ENCODE data around the gene CBLN2.

The CBLN2 gene

DNA sequence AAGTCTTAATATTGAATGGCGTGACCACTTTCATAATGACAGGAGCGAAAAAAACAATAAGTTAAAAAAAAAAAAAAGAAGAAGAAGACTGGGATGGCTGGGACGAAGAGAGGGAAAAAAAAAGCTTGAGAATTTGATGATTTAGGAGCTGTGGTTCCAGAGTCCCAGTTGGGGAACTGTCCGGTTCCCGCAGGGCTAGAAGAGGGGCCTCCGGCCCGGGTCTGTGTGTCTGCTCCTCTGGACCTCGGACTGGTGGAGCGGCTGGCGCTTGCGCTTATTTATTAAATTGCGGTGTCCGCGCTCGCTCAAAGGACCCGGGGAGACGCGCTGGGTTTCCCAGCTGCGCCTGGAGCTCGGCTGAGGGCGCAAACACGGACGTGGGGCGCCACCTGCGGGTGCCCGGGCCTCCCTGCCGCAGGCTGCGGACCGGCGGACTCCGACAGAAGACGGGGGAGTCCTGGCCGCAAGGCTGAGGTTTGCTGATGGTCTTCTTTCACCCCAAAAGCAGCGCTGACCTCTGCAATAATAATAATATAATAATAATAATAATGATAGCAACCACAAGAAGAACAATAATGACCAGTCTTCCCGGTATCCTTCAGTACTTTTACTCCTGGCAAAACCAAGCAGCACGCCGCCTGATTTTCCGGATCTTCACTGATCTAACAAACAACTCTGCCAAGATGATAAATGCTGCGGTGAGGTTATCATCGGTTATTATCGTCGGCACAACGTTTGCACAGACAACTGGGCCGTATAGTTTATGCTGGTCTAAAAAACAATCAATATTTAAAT, at the start of gene CBLN2:
TSS of gene CBLN2 (minus strand) at position 251 of the 795 bp plus-strand sequence. CDS start 2,182 bp downstream, outside the sequence.
- no peaks in the 10 kb centered on the region for H3K36me3 ChIP-seq (ENCODE audit: control insufficient read depth in 5 of 5, insufficient read depth in 5 of 5, low read length in 5 of 5)
- H3K4me3 ChIP-seq (ENCODE audit: low read depth in 1 of 5, low read length in 5 of 5): peak within 1 kb of the TSS; percentile 17 to 50 (median 38)
- H3K9ac ChIP-seq (ENCODE audit: low read length in 5 of 5): no peak within 1 kb of the TSS
- H3K4me1 ChIP-seq (ENCODE audit: control insufficient read depth in 5 of 5, insufficient read depth in 5 of 5, low read length in 5 of 5): peaks cover 0 to 30% (median 27%) of the 10 kb centered on the region in 5 donors
- peaks cover 15 to 38% (median 25%) of the 10 kb centered on the region in 5 donors for H3K27me3 ChIP-seq (ENCODE audit: control insufficient read depth in 5 of 5, insufficient read depth in 4 of 5, low read length in 5 of 5)
- H3K27ac ChIP-seq (ENCODE audit: low read depth, low read length): no peak within 1 kb of the TSS
- H3K9me3 ChIP-seq (ENCODE audit: control insufficient read depth in 5 of 5, low read length in 5 of 5): no peaks in the 10 kb centered on the region

DNA sequence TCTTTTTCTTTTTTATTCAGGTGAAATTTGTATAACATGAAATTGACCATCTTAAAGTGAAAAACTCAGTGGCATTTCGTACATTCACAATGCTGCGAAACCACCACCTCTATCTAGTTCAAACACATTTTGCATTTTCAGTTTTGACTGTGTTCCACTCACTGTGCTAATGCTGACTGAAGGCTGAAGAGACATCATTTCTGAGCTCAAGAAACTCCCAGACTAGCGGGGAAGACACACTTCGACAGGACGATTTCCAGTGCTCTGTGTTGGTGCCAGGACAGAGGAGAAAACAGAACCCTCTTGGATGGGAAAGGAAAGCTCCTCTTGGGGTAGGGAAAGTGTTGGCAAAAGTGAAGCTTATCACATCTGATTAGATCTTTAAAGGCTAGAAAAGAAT, 44.2 kb upstream of the CBLN2 start:
- Histone ChIP-seq H3K36me3 (ENCODE audit: control insufficient read depth in 5 of 5, insufficient read depth in 5 of 5, low read length in 5 of 5) (no peaks in the 10 kb centered on the region), H3K27ac (ENCODE audit: low read depth, low read length) (no peak overlapping the region), H3K4me1 (ENCODE audit: control insufficient read depth in 5 of 5, insufficient read depth in 5 of 5, low read length in 5 of 5) (no peaks in the 10 kb centered on the region), H3K4me3 (ENCODE audit: low read depth in 1 of 5, low read length in 5 of 5) (no peak overlapping the region), H3K9ac (ENCODE audit: low read length in 5 of 5) (no peak overlapping the region), H3K27me3 (ENCODE audit: control insufficient read depth in 5 of 5, insufficient read depth in 4 of 5, low read length in 5 of 5) (no peaks in the 10 kb centered on the region), H3K9me3 (ENCODE audit: control insufficient read depth in 5 of 5, low read length in 5 of 5) (no peaks in the 10 kb centered on the region)

DNA sequence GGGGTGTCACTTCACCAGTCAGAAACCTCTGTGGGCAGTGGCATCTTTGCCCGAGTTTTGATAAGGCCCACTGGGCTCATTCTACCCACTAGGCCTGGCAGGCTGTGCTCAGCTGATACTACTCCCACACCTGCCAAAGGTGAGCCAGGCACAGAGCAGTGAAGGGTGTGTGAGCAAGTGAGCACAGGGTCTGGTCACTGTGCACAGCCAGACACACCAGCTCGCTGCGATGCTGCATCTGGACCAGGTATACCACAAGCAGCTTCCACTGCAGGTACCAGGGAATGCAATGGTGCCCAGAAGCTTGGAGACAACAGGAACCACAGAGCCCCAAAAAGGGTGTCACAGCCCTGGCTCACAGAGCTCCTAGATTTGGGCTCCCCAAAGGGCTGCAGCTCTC, 40.6 kb upstream of the CBLN2 start:
- Histone ChIP-seq H3K4me3 (ENCODE audit: low read depth in 1 of 5, low read length in 5 of 5) (no peak overlapping the region), H3K4me1 (ENCODE audit: control insufficient read depth in 5 of 5, insufficient read depth in 5 of 5, low read length in 5 of 5) (no peaks in the 10 kb centered on the region), H3K27ac (ENCODE audit: low read depth, low read length) (no peak overlapping the region), H3K9ac (ENCODE audit: low read length in 5 of 5) (no peak overlapping the region), H3K36me3 (ENCODE audit: control insufficient read depth in 5 of 5, insufficient read depth in 5 of 5, low read length in 5 of 5) (no peaks in the 10 kb centered on the region), H3K9me3 (ENCODE audit: control insufficient read depth in 5 of 5, low read length in 5 of 5) (no peaks in the 10 kb centered on the region), H3K27me3 (ENCODE audit: control insufficient read depth in 5 of 5, insufficient read depth in 4 of 5, low read length in 5 of 5) (no peaks in the 10 kb centered on the region)

DNA sequence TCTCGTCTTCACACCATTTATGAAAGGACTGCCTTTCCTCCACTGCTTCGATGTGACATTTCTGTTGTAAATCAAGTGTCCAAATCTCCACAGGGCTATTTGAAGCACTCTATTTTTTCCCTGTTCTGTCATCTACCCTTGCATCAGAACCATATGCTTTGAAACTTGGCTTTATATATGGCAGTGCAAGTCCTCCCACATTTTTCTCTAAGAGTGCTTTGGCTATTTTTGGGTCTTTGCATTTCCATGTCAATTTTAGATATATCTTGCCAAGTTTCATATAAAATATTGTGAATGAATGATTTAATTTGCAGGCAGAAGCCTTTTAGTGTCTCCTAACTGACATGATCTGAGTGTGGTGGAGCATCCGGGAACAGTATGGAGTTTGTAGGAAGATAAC, 37.8 kb upstream of the CBLN2 start:
- Histone ChIP-seq H3K27ac (ENCODE audit: low read depth, low read length) (no peak overlapping the region), H3K9ac (ENCODE audit: low read length in 5 of 5) (no peak overlapping the region), H3K4me1 (ENCODE audit: control insufficient read depth in 5 of 5, insufficient read depth in 5 of 5, low read length in 5 of 5) (no peaks in the 10 kb centered on the region), H3K9me3 (ENCODE audit: control insufficient read depth in 5 of 5, low read length in 5 of 5) (no peaks in the 10 kb centered on the region), H3K4me3 (ENCODE audit: low read depth in 1 of 5, low read length in 5 of 5) (no peak overlapping the region), H3K27me3 (ENCODE audit: control insufficient read depth in 5 of 5, insufficient read depth in 4 of 5, low read length in 5 of 5) (no peaks in the 10 kb centered on the region), H3K36me3 (ENCODE audit: control insufficient read depth in 5 of 5, insufficient read depth in 5 of 5, low read length in 5 of 5) (no peaks in the 10 kb centered on the region)

DNA sequence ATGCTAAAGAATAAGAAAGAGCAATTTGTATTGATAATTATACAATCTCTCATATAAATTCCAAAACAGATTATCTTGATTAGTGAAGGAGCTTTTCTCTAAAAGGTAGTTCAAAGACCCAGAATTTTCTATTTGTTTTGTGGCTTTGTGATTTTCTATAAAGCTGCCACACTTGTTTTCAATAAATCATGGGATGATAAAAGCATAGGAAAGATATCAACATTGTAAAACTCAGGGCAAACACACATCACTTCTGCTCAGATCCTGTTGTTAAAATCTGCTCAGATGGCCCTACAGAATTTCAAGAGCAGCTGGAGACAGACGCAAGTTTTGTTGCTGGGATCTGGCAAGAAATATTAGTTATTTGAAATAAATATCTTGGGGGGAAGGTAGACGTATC, 28.8 kb upstream of the CBLN2 start:
- no peaks in the 10 kb centered on the region for H3K4me1 ChIP-seq (ENCODE audit: control insufficient read depth in 5 of 5, insufficient read depth in 5 of 5, low read length in 5 of 5)
- H3K4me3 ChIP-seq (ENCODE audit: low read depth in 1 of 5, low read length in 5 of 5): no peak overlapping the region
- no peak overlapping the region for H3K27ac ChIP-seq (ENCODE audit: low read depth, low read length)
- no peak overlapping the region for H3K9ac ChIP-seq (ENCODE audit: low read length in 5 of 5)
- H3K27me3 ChIP-seq (ENCODE audit: control insufficient read depth in 5 of 5, insufficient read depth in 4 of 5, low read length in 5 of 5): no peaks in the 10 kb centered on the region
- H3K36me3 ChIP-seq (ENCODE audit: control insufficient read depth in 5 of 5, insufficient read depth in 5 of 5, low read length in 5 of 5): no peaks in the 10 kb centered on the region
- H3K9me3 ChIP-seq (ENCODE audit: control insufficient read depth in 5 of 5, low read length in 5 of 5): no peaks in the 10 kb centered on the region

DNA sequence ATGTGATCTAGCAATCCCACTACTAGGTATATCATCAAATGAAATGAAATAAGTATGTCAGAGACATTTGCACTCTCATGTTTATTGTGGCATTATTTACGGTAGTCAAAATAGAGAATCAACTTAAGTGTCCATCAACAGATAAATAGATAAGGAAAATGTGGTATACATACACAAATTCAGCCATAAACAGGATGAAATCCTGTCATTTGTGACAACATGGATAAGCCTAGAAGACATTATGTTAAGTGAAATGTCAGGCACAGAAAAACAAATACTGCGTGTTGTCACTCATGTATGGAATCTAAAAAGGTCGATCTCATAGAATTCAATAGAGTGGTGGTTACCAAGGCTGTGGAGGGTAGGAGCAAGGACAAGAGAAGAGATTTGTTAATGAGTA, 22.1 kb upstream of the CBLN2 start:
- H3K9me3 ChIP-seq (ENCODE audit: control insufficient read depth in 5 of 5, low read length in 5 of 5): peaks cover 0 to 8% (median 0%) of the 10 kb centered on the region in 5 donors
- no peak overlapping the region for H3K27ac ChIP-seq (ENCODE audit: low read depth, low read length)
- H3K27me3 ChIP-seq (ENCODE audit: control insufficient read depth in 5 of 5, insufficient read depth in 4 of 5, low read length in 5 of 5): no peaks in the 10 kb centered on the region
- H3K4me1 ChIP-seq (ENCODE audit: control insufficient read depth in 5 of 5, insufficient read depth in 5 of 5, low read length in 5 of 5): no peaks in the 10 kb centered on the region
- H3K9ac ChIP-seq (ENCODE audit: low read length in 5 of 5): no peak overlapping the region
- H3K36me3 ChIP-seq (ENCODE audit: control insufficient read depth in 5 of 5, insufficient read depth in 5 of 5, low read length in 5 of 5): no peaks in the 10 kb centered on the region
- H3K4me3 ChIP-seq (ENCODE audit: low read depth in 1 of 5, low read length in 5 of 5): no peak overlapping the region

DNA sequence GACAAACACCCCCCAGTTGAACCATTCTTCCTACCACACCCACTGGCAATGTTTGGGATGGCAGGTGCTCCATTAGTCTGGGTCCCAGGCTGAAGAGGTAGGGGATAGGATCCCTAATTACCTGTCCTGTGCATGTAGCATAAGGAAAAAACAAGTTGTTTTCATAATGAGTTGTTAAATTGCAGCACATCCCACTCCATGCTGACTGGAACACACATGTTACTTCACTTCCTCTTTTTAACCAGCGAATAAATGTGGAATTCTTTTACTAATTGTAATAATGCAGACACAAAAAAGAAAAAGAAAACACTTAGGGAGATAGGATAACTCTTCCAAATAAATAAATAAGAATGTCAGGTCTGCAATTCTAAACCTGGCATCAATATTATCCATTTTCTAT, 11.8 kb upstream of the CBLN2 start:
- Histone ChIP-seq H3K4me1 (ENCODE audit: control insufficient read depth in 5 of 5, insufficient read depth in 5 of 5, low read length in 5 of 5) (no peaks in the 10 kb centered on the region), H3K9me3 (ENCODE audit: control insufficient read depth in 5 of 5, low read length in 5 of 5) (no peaks in the 10 kb centered on the region), H3K36me3 (ENCODE audit: control insufficient read depth in 5 of 5, insufficient read depth in 5 of 5, low read length in 5 of 5) (no peaks in the 10 kb centered on the region), H3K4me3 (ENCODE audit: low read depth in 1 of 5, low read length in 5 of 5) (no peak overlapping the region), H3K9ac (ENCODE audit: low read length in 5 of 5) (no peak overlapping the region), H3K27me3 (ENCODE audit: control insufficient read depth in 5 of 5, insufficient read depth in 4 of 5, low read length in 5 of 5) (no peaks in the 10 kb centered on the region), H3K27ac (ENCODE audit: low read depth, low read length) (no peak overlapping the region)

DNA sequence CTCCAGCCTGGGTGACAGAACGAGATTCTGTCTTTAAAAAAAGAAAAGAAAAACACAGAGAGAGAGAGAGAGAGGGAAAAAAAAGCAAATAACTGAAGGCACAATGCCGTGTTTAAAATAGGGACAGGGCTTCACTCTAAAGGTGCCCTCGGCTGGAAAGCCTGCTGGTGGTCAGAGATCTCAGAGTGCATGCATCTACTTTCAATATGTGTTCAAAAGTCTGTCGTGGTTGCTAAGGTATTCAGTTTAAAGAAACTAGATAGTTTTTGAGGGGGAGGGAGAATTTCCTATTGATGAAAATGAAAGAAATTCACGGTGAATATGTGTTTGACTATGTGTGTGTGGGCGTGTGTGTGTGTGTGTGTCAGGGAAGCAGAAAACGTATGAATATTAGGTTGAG, 11.0 kb upstream of the CBLN2 start:
- Histone ChIP-seq H3K9me3 (ENCODE audit: control insufficient read depth in 5 of 5, low read length in 5 of 5) (no peaks in the 10 kb centered on the region), H3K27me3 (ENCODE audit: control insufficient read depth in 5 of 5, insufficient read depth in 4 of 5, low read length in 5 of 5) (no peaks in the 10 kb centered on the region), H3K9ac (ENCODE audit: low read length in 5 of 5) (no peak overlapping the region), H3K27ac (ENCODE audit: low read depth, low read length) (no peak overlapping the region), H3K4me3 (ENCODE audit: low read depth in 1 of 5, low read length in 5 of 5) (no peak overlapping the region), H3K36me3 (ENCODE audit: control insufficient read depth in 5 of 5, insufficient read depth in 5 of 5, low read length in 5 of 5) (no peaks in the 10 kb centered on the region), H3K4me1 (ENCODE audit: control insufficient read depth in 5 of 5, insufficient read depth in 5 of 5, low read length in 5 of 5) (no peaks in the 10 kb centered on the region)

DNA sequence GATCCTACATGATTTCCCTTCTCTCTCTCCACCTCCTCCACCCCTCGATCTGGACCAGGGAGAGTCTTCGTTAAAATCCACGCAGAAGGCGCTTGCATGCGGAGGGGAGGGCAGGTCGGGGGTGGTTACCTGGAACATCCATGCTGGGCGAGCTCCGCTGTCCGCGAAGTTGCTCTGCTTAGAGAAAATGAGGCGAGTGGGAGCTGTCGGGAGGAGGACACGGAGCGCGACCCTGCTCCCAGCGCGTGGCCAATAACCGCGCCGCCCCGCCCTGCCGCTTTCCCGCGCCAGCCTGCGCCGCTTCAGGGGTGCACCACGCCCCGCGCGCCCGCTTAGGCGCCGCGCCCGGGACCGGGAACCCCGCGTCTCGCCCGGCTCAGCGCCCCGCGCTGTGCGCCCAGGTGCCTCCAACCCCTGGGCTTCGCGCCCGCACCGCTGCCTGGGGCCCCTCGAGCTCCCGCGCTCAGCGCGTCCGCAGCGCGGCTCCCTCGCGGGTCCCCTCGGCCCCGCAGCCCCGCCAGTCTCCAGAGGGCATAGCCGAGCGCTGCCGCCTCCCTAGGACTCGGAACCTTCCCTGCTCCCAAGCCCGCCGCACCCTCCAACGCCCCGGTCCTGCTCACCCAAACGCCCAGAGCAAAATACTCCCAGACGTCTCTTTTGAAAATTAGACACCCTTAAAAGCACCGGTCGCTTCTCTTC, 636 bp downstream of the CBLN2 start:
- no peak overlapping the region for H3K9ac ChIP-seq (ENCODE audit: low read length in 5 of 5)
- no peaks in the 10 kb centered on the region for H3K9me3 ChIP-seq (ENCODE audit: control insufficient read depth in 5 of 5, low read length in 5 of 5)
- no peaks in the 10 kb centered on the region for H3K36me3 ChIP-seq (ENCODE audit: control insufficient read depth in 5 of 5, insufficient read depth in 5 of 5, low read length in 5 of 5)
- peaks cover 15 to 38% (median 29%) of the 10 kb centered on the region in 5 donors for H3K27me3 ChIP-seq (ENCODE audit: control insufficient read depth in 5 of 5, insufficient read depth in 4 of 5, low read length in 5 of 5)
- H3K27ac ChIP-seq (ENCODE audit: low read depth, low read length): no peak overlapping the region
- peak overlapping the region; percentile 17 to 50 (median 38) for H3K4me3 ChIP-seq (ENCODE audit: low read depth in 1 of 5, low read length in 5 of 5)
- H3K4me1 ChIP-seq (ENCODE audit: control insufficient read depth in 5 of 5, insufficient read depth in 5 of 5, low read length in 5 of 5): peaks cover 0 to 30% (median 27%) of the 10 kb centered on the region in 5 donors

DNA sequence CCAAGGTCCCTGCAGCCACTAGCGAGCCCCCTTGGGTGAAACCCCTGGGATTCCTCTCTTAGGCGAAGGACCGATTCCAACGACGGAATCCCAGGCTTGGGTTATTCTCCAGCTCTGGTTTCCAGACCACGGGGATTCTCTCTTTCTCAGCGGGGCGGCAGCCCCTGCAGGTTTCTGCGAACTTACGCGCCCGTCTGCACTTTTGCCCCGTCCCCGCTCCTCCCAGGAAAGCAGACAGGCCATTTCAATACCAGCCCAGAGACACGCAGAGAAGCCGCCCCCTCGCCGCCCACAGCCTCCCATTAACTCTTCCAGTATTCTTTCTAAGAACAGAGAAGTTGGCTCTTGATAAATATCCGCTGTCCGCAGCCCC, 1.2 kb downstream of the CBLN2 start:
- H3K9ac ChIP-seq (ENCODE audit: low read length in 5 of 5): no peak overlapping the region
- peaks cover 19 to 38% (median 35%) of the 10 kb centered on the region in 5 donors for H3K27me3 ChIP-seq (ENCODE audit: control insufficient read depth in 5 of 5, insufficient read depth in 4 of 5, low read length in 5 of 5)
- peaks cover 0 to 30% (median 27%) of the 10 kb centered on the region in 5 donors for H3K4me1 ChIP-seq (ENCODE audit: control insufficient read depth in 5 of 5, insufficient read depth in 5 of 5, low read length in 5 of 5)
- H3K36me3 ChIP-seq (ENCODE audit: control insufficient read depth in 5 of 5, insufficient read depth in 5 of 5, low read length in 5 of 5): no peaks in the 10 kb centered on the region
- H3K9me3 ChIP-seq (ENCODE audit: control insufficient read depth in 5 of 5, low read length in 5 of 5): no peaks in the 10 kb centered on the region
- peak overlapping the region in 4 of 5 donors; percentile 36 to 50 (median 40) for H3K4me3 ChIP-seq (ENCODE audit: low read depth in 1 of 5, low read length in 5 of 5)
- no peak overlapping the region for H3K27ac ChIP-seq (ENCODE audit: low read depth, low read length)
